Hippocampal formation (tissue), 2 donors: Measurements from ENCODE around the gene ZNF77.
"Not testable (repeated sequence)": the region's sequence is repeated elsewhere in the genome, so short reads cannot be mapped to it uniquely, and the experiment has no call there.

Experiments
- DNase-seq, 2 donors: peaks; one replicate each; lab custom pipeline; 2025; lab: John Stamatoyannopoulos, UW

The ZNF77 gene

GRCh38 chr19:2917275-2918184, 27.2 kb downstream of the ZNF77 start:
- DNase-seq: no peak

- no peak for DNase-seq
Measured at GRCh38 chr19:2912306-2912705, 32.5 kb downstream of the ZNF77 start.

GRCh38 chr19:2906631-2907195, 38.1 kb downstream of the ZNF77 start:
- no peak for DNase-seq

- no peak for DNase-seq
Measured at GRCh38 chr19:2905918-2906519, 38.8 kb downstream of the ZNF77 start.

GRCh38 chr19:2903326-2903725, 41.4 kb downstream of the ZNF77 start:
- not testable (repeated sequence) for DNase-seq

GRCh38 chr19:2902590-2903218, 42.1 kb downstream of the ZNF77 start:
- no peak for DNase-seq

GRCh38 chr19:2900296-2901252, 44.2 kb downstream of the ZNF77 start, which contains the start of gene ZNF57:
Gene ZNF57, plus strand, starts transcription at chr19:2900928. Its CDS starts 118 bp downstream, at chr19:2901046.
- DNase-seq: peak; percentile 98 to 99

GRCh38 chr19:2896694-2897093, 48.1 kb downstream of the ZNF77 start:
- no peak for DNase-seq

GRCh38 chr19:2890531-2890930, 54.2 kb downstream of the ZNF77 start:
- not testable (repeated sequence) for DNase-seq

- no peak for DNase-seq
Measured at GRCh38 chr19:2888731-2889224, 56.0 kb downstream of the ZNF77 start.

- DNase-seq: peak in 1 of 2 donors; percentile 88
Measured at GRCh38 chr19:2887391-2887914, 57.3 kb downstream of the ZNF77 start.

GRCh38 chr19:2885736-2886135, 59.0 kb downstream of the ZNF77 start:
- DNase-seq: no peak

GRCh38 chr19:2883686-2884439, 60.9 kb downstream of the ZNF77 start:
- no peak for DNase-seq
